NCI-H748 (cell line): ENCODE measurements around the gene STYXL1.

ENCODE experiments used
- DNase-seq: peaks from one replicate; lab custom pipeline; 2025; ENCODE audit not compliant: unreplicated experiment; lab: John Stamatoyannopoulos, UW

Gene STYXL1

DNA sequence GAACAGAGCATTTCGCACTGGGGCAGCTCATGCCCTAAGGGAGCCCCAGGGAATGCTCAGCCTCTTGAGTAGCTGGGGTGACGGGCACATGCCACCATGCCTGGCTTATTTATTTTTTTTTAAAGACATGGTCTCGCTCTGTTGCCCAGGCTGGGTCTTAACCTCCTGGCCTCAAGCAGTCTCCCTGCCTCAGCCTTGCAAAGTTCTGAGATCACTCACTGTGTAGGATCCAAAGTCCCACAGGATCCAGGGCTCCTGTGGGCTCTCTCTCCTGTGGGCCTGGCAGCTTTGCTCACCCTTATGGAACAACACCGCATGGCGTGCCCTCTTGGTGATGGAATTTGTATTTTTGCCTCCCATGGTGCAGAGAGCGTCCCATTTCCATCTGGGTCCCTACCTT, 87.4 kb downstream of the STYXL1 start:
- no peak for DNase-seq

DNA sequence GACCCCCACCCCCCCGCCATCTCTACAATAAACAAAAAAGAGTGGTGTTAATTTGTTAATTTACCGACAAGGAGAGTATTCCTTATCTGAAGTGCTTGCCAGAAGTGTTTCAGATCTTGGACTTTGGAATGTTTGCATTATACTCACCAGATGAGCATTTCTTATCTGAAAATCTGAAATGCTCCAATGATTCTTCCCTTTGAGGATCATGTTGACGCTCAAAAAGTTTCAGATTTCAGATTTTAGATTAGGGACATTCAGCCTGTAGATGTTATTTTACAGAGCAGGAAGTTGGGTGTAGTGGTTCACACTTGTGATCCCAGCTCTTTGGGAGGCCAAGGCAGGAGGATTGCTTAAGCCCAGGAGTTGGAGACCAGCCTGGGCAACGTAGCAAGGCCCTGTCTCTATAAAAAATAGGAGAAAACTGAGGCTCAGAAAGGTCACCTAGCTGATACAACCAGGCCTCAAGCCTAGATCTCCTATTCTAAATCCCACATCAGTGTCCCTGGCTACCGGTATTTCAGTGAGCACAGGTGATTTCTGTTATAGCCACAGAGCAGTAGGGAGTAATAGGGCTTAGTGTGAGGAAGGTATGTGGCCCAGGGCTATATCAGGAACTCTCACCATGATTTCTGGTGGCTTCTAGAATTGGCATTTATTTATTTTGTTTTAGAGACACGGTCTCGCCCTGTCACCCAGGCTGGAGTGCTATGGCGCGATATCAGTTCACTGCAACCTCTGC, 88.8 kb downstream of the STYXL1 start:
- DNase-seq, result no peak

DNA sequence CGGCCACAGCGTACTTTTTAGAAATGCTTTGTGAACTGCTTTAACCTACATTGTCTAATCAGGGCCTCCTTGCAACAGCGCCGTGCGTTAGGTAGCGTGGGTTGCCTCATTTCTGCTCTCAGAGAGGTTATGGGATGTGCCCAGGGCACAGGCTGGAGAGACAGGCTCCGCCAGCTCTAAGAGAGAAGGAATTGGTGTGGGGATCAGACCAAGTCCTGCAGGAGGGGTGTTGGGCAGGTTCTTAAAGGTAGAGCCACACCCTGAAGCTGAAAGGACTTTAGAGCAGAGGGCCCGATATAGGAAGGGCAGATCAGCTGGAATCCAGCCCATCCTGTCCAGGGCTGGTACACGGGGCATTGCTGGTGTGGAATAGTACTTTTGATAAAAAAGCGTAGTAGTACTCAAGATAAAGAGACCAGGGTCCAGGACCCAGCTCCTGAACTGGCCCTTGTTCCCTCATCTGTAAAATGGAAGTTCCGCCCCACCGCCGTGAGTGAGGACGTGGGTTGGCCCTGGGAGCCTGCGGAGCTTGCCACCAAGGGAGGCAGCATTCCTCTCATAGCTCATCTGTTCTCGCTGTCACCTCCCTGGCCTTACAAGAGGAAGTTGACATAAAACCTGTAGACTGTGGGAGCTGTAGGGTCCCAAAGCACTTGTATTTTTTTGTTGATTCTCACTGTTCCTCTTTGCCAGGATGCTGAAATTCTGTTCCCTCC, 90.6 kb downstream of the STYXL1 start:
- DNase-seq, result no peak

DNA sequence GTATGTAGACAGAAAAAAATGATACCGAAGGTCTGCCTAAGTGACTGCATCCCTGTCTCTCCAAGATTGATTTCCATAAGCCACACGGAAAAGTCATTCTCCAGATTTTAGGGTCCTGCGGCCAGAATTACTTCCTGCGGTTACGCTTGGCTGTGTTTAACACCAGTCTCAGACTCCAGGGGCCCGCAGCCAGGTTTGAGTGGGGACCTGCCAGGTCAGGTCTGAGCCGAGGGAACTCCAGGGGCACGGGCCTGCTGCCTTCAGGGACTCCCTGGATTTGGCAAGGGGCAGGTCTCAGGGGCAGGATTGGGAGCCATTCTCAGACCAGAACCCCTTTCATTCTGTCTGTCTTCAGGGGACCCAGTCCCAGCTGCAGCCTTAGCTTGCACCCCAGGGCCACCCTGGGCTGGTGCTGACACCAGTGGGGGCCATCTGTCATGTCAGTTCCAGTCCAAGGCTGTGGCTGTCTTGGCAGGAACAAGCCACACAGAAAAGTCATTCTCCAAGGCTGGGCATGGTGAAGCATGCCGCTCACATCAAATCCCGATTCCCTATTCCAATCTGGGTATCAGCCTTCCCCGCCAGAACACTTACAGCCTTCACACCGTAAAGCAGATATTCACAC, 92.4 kb downstream of the STYXL1 start:
- no peak for DNase-seq

DNA sequence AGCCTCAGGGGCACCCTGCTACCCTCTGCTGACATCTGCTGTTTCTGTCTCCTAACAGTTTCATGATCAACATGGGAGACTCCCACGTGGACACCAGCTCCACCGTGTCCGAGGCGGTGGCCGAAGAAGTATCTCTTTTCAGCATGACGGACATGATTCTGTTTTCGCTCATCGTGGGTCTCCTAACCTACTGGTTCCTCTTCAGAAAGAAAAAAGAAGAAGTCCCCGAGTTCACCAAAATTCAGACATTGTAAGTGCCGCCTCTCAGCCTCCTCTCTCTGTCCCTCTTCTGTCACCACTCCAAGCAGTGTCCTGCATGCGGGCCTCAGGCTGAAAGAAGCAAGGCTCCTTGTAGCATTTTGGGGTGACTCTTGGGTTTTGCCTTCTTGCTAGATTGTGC, 93.9 kb downstream of the STYXL1 start:
- no peak for DNase-seq

DNA sequence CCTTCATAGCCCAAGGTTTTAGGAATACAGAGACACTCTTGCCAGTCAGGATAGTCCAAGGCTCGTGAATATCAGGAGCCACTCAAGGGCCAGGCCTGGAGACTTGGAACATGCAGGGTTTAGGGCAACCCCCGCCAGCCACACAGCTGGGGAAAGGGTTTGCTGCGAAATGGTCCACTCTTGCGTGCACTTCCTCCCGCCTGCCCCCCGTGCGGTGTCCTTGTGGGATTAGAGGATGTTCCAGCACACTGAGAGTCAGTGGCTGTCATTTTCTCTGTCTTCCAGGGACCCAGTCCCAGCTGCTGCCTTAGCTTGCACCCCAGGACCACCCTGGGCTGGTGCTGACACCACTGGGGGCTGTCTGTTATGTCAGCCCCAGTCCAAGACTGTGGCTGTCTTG, 94.4 kb downstream of the STYXL1 start:
- no peak for DNase-seq

DNA sequence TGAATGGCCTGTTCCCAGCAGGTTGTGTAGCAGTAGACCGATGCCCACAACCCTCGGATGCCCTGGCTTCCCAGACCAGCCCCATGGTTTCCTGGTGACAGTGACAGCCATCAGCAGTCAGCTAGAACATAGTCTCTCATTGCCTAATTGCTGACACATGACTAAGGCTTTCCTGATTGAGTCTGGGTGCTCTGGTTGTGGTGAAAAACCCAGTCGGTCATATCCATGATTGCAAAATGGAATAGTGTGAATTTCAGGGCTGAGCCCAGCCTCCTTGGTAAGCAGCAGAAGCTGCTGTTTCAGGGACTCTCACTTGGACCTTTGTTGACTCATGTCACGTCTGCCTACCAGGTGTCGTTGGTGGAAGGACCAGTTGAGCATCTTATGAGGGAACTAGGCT, 96.3 kb downstream of the STYXL1 start:
- no peak for DNase-seq

DNA sequence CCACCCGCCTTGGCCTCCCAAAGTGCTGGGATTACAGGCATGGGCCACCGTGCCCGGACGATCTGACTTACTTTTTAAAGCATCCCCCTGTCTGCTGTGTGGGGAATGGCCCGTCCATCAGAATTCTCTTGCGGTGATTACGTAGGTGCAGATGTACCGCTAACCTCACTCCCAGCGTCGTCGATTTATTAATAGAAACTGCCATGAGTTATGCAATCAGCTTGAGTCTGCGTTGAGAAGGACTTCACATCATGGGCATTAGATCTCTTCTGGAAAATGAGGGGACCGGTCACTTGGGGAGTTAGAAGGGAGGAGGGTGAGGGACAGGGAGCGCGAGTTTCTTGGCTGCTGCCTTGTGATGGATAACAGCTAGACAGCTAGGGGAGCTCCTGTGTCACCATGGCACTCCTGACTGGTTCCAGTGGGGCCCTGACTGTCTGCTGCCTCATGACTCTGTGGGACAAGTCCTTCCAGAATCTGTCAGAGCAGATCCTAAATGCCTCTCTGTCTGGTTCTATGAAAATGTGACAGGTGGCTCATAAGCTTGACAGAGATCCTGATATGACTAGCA, 97.6 kb downstream of the STYXL1 start:
- DNase-seq, result no peak

DNA sequence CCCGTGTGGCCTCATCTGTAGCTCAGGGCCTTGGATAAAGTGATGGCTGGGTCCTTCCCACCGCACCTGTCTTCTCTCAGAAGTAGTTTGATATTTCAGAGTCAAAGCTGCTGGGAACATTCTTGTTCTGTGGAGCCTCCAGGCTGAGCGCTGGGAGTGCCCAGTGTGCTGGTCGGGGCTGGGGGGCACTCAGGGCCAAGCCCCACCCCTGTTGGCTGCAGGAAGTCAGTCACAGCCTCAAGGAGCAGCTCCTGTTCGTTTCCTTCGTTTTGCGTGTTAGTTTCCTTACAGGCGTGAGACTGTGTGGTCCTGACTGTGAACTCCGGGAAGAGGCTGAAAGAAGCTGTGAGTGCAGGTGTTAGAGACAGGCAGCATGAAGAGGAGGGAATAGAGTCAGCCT, 99.6 kb downstream of the STYXL1 start:
- DNase-seq, result no peak
